Upper lobe of right lung (tissue), 1 donor: Measurements from ENCODE around the gene AMMECR1. TPM values are rescaled to one million over a fixed set of nuclear protein-coding genes. Genes with fewer than 3 reads are reported as not detected.

Source experiments
- ATAC-seq: fragments of 200-7000 bp; cut with Tn5 transposase; one replicate; pipeline ENCODE4 v1.9.1; 2020; ENCODE audit warnings: mild to moderate bottlenecking, moderate library complexity
- DNase-seq: peaks from one replicate; pipeline ENCODE4 v3.0.0-alpha.2; 2020
- H3K27ac ChIP-seq: fragments of 200-600 bp; one replicate; pipeline ENCODE4 v1.8.0; 2022
- H3K27me3 ChIP-seq: fragments of 200-600 bp; one replicate; pipeline ENCODE4 v1.8.0; 2022; ENCODE audit warnings: mild to moderate bottlenecking
- H3K36me3 ChIP-seq: fragments of 200-600 bp; one replicate; pipeline ENCODE4 v1.8.0; 2022
- H3K4me1 ChIP-seq: fragments of 200-600 bp; one replicate; pipeline ENCODE4 v1.8.0; 2022
- H3K4me3 ChIP-seq: fragments of 200-600 bp; one replicate; pipeline ENCODE4 v1.8.0; 2022; ENCODE audit warnings: mild to moderate bottlenecking
- H3K9me3 ChIP-seq: fragments of 200-600 bp; one replicate; pipeline ENCODE4 v1.8.0; 2022
- CTCF ChIP-seq: fragments of 200-600 bp; IDR thresholded peaks from one replicate; pipeline ENCODE4 v1.8.0; 2022; ENCODE audit warnings: antibody characterized with exemption
- intact Hi-C: fragments of 100-400 bp; cut with DNase I; formaldehyde crosslinking; loops from one replicate; pipeline ENCODE4 v1.11.0; 2022
- total RNA-seq: library from RNA; stranded (reverse); fragmentation: NEBNext Ultra II Directional; extraction: Animal tissue kit (Norgen Biotek cat#: 25700); gene quantifications from one replicate; pipeline ENCODE4 v1.2.1, GENCODE V29; 2021
- donor health status: DM: no; HTN: yes; CAD: no; lungs with severe emphysema.

The AMMECR1 gene
- total RNA-seq, 1 donor from 2014 or later = 6.1 TPM

- intact Hi-C loops = no loop called here
- H3K4me1 ChIP-seq = no peaks in the 10 kb centered on the region
- TF ChIP-seq CTCF = no peak
- no peak for ATAC-seq
- no peak overlapping the region for H3K27ac ChIP-seq
- no peak overlapping the region for H3K4me3 ChIP-seq
- no peaks in the 10 kb centered on the region for H3K27me3 ChIP-seq
- no peaks in the 10 kb centered on the region for H3K9me3 ChIP-seq
- no peaks in the 10 kb centered on the region for H3K36me3 ChIP-seq
- DNase-seq = no peak
These were observed 16.7 kb downstream of the AMMECR1 start for GRCh38 chrX:110301194-110301593.

- no peak for DNase-seq
- TF ChIP-seq CTCF = no peak
- intact Hi-C loops = no loop called here
- no peaks in the 10 kb centered on the region for H3K27me3 ChIP-seq
- H3K4me3 ChIP-seq = no peak overlapping the region
- no peak overlapping the region for H3K27ac ChIP-seq
- H3K9me3 ChIP-seq = no peaks in the 10 kb centered on the region
- ATAC-seq = no peak
- no peaks in the 10 kb centered on the region for H3K36me3 ChIP-seq
- no peaks in the 10 kb centered on the region for H3K4me1 ChIP-seq
These were observed 23.8 kb downstream of the AMMECR1 start for GRCh38 chrX:110294087-110294486.

- H3K9me3 ChIP-seq = no peaks in the 10 kb centered on the region
- no peak for TF ChIP-seq CTCF
- ATAC-seq = no peak
- DNase-seq = no peak
- H3K36me3 ChIP-seq = no peaks in the 10 kb centered on the region
- H3K4me3 ChIP-seq = no peak overlapping the region
- no peaks in the 10 kb centered on the region for H3K27me3 ChIP-seq
- H3K4me1 ChIP-seq = no peaks in the 10 kb centered on the region
- intact Hi-C loops = no loop called here
- H3K27ac ChIP-seq = no peak overlapping the region
These were observed 24.2 kb downstream of the AMMECR1 start for GRCh38 chrX:110293658-110294057.

- Histone ChIP-seq H3K9me3 (no peaks in the 10 kb centered on the region), H3K36me3 (no peaks in the 10 kb centered on the region), H3K4me3 (no peak overlapping the region), H3K27ac (no peak overlapping the region), H3K4me1 (no peaks in the 10 kb centered on the region), H3K27me3 (no peaks in the 10 kb centered on the region)
- ATAC-seq = no peak
- TF ChIP-seq CTCF = no peak
- DNase-seq = no peak
- intact Hi-C loops = no loop called here
These were observed 30.3 kb downstream of the AMMECR1 start for GRCh38 chrX:110287605-110288004.

- Histone ChIP-seq H3K36me3 (no peaks in the 10 kb centered on the region), H3K4me1 (no peaks in the 10 kb centered on the region), H3K9me3 (no peaks in the 10 kb centered on the region), H3K4me3 (no peak overlapping the region), H3K27ac (no peak overlapping the region), H3K27me3 (no peaks in the 10 kb centered on the region)
- DNase-seq (no peak), ATAC-seq (peak; percentile 31)
- intact Hi-C loops = no loop called here
- TF ChIP-seq CTCF = no peak
These were observed 31.8 kb downstream of the AMMECR1 start for GRCh38 chrX:110286106-110286505.

GRCh38 chrX:110284159-110284558, 33.7 kb downstream of the AMMECR1 start:
- DNase-seq = no peak
- Histone ChIP-seq H3K4me1 (no peaks in the 10 kb centered on the region), H3K27me3 (no peaks in the 10 kb centered on the region), H3K4me3 (no peak overlapping the region), H3K36me3 (no peaks in the 10 kb centered on the region), H3K9me3 (no peaks in the 10 kb centered on the region), H3K27ac (no peak overlapping the region)
- no peak for TF ChIP-seq CTCF
- intact Hi-C loops = no loop called here
- ATAC-seq = no peak
